Prostate gland (tissue), 2 donors: ENCODE measurements around the gene DSCAM. TPM values are rescaled to one million over a fixed set of nuclear protein-coding genes. Genes with fewer than 3 reads are reported as not detected.

Experiments
- DNase-seq: peaks from one replicate; pipeline ENCODE4 v3.0.0-alpha.2; 2019; ENCODE audit warnings: low spot score
- H3K27ac ChIP-seq, 2 donors: fragments of 200-600 bp; sonication (generic); 2 replicates each; pipeline ENCODE4 v1.5.1; 2017 to 2019
- H3K27me3 ChIP-seq: fragments of 200-600 bp; sonication (generic); replicated peaks from 2 replicates; pipeline ENCODE4 v1.5.1; 2019; ENCODE audit not compliant: insufficient read depth
- H3K36me3 ChIP-seq, 2 donors: fragments of 200-600 bp; sonication (generic); 1 replicate in 1 of 2; 2 replicates in 1 of 2; pipeline versions ENCODE4 v1.5.1 to v1.8.1; 2017 to 2019
- H3K4me1 ChIP-seq: fragments of 200-600 bp; sonication (generic); replicated peaks from 2 replicates; pipeline ENCODE4 v1.5.1; 2019
- H3K4me3 ChIP-seq, 2 donors: fragments of 200-600 bp; sonication (generic); 2 replicates each; pipeline ENCODE4 v1.5.1; 2017 to 2019
- H3K9me3 ChIP-seq: fragments of 200-600 bp; sonication (generic); 2 replicates; pipeline ENCODE4 v1.5.1; 2017
- POLR2A ChIP-seq: fragments of 450-650 bp; IDR thresholded peaks from one replicate; pipeline ENCODE4 v1.6.1; 2016; ENCODE audit warnings: antibody characterized with exemption, mild to moderate bottlenecking
- POLR2AphosphoS5 ChIP-seq: sonication (generic); formaldehyde crosslinking; IDR thresholded peaks from one replicate; pipeline ENCODE4 v1.6.1; 2017; ENCODE audit warnings: antibody characterized with exemption
- WGBS: methylation state at CpG from one replicate; pipeline ENCODE4 v1.1.5; 2018; 5-methylcytosine and 5-hydroxymethylcytosine counted together
- intact Hi-C: fragments of 100-400 bp; cut with DNase I; formaldehyde crosslinking; loops from one replicate; pipeline ENCODE4 v1.14.2; 2022
- total RNA-seq, 2 donors: library from RNA; depleted of rRNA; stranded (reverse); fragments of >200 nt; gene quantifications; one replicate each; pipeline ENCODE4 v1.1.0, GENCODE V29; 2016
- TF ChIP-seq, protein P1 (sequence below), 4 experiments: fragments of 200-600 bp in 2 of 4; fragments of 450-650 bp in 2 of 4; sonication (generic) in 2 of 4; IDR thresholded peaks; 1 replicate in 3 of 4; 2 replicates in 1 of 4; pipeline ENCODE4 v1.5.1; 2016 to 2019; ENCODE audit warnings: antibody characterized with exemption in 4 of 4, mild to moderate bottlenecking in 2 of 4, moderate library complexity in 2 of 4

DSCAM gene
- total RNA-seq, 2 donors from 2014 or later: under 0.01 to 1.6 TPM

DNA sequence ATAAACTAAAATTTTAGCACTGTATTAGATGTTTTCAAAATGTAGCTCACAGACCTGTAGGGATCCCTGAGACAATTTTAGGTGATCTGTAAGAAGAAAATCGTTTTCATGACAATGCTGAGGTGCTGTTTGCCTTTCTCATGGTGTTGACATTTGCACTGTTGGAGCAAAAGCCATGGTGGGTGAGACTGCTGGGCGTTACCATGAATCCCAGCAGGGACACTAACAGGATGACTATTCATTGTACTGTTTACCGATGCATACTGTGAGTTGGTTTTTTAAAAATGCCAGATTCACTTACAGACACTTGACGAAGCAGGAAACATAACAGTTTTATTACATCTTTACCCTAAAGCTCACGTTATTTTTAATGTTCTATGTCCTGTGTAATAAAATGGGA lies 511.3 kb downstream of the DSCAM start:
- no peak for DNase-seq
- Histone ChIP-seq H3K9me3 (no peaks in the 10 kb centered on the region), H3K36me3 (no peaks in the 10 kb centered on the region), H3K4me1 (no peaks in the 10 kb centered on the region), H3K27ac (no peak overlapping the region), H3K27me3 (no peaks in the 10 kb centered on the region), H3K4me3 (no peak overlapping the region)
- intact Hi-C loops: no loop called here
- TF ChIP-seq POLR2AphosphoS5 (no peak), POLR2A (no peak)
- TF ChIP-seq, protein P1, sequence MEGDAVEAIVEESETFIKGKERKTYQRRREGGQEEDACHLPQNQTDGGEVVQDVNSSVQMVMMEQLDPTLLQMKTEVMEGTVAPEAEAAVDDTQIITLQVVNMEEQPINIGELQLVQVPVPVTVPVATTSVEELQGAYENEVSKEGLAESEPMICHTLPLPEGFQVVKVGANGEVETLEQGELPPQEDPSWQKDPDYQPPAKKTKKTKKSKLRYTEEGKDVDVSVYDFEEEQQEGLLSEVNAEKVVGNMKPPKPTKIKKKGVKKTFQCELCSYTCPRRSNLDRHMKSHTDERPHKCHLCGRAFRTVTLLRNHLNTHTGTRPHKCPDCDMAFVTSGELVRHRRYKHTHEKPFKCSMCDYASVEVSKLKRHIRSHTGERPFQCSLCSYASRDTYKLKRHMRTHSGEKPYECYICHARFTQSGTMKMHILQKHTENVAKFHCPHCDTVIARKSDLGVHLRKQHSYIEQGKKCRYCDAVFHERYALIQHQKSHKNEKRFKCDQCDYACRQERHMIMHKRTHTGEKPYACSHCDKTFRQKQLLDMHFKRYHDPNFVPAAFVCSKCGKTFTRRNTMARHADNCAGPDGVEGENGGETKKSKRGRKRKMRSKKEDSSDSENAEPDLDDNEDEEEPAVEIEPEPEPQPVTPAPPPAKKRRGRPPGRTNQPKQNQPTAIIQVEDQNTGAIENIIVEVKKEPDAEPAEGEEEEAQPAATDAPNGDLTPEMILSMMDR (IDR thresholded peaks at IDR 0.05): no peak
- 20% methylated on average over 5 of the region's 5 CpGs for WGBS

DNA sequence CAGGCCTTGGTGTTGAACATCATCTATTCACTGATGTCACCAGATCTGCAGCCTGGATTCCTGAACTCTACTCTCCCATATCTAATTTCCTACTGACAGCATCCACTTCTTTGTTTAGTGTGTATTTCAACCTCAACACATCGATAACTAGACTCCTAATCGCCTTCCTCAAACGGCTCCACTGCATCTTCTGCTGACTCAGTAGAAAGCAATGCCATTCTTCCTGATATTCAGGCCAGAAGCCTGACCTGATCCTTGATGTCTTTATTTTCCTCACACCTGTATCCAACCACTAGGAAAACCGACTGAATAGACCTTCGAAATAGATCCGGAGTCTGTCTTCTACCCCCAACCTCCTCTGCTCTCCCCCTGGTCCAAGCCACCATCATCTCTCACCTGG lies 512.8 kb downstream of the DSCAM start:
- Histone ChIP-seq H3K4me1 (no peaks in the 10 kb centered on the region), H3K36me3 (no peaks in the 10 kb centered on the region), H3K9me3 (no peaks in the 10 kb centered on the region), H3K4me3 (no peak overlapping the region), H3K27ac (no peak overlapping the region), H3K27me3 (no peaks in the 10 kb centered on the region)
- 90% methylated on average over 6 of the region's 6 CpGs for WGBS
- no peak for DNase-seq
- intact Hi-C loops: no loop called here
- TF ChIP-seq POLR2A: no peak
- TF ChIP-seq POLR2AphosphoS5: no peak
- TF ChIP-seq, protein P1 (IDR thresholded peaks at IDR 0.05): no peak

DNA sequence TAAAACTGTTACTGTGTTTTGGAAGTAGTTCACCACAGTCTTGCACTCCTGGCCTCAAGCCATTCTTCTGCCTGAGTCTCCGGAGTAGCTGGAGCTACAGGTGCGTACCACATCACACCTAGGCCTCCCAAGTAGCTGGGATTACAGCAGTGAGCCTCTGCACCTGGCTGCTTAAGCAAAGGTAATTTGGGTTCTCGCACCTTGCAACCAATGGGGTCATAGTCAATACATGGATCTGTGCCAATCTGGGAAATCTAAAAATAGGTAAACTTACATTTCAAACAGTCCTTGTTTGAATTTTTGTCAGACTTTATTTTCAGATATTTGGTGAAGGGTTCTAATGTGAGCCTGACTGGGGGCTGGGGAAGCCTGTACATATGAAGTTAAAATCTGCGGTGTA lies 513.2 kb downstream of the DSCAM start:
- intact Hi-C loops: no loop called here
- Histone ChIP-seq H3K4me1 (no peaks in the 10 kb centered on the region), H3K27me3 (no peaks in the 10 kb centered on the region), H3K36me3 (no peaks in the 10 kb centered on the region), H3K9me3 (no peaks in the 10 kb centered on the region), H3K4me3 (no peak overlapping the region), H3K27ac (no peak overlapping the region)
- no peak for DNase-seq
- WGBS: 98% methylated on average over 4 of the region's 4 CpGs
- TF ChIP-seq, protein P1 (IDR thresholded peaks at IDR 0.05): no peak
- TF ChIP-seq POLR2A: no peak

DNA sequence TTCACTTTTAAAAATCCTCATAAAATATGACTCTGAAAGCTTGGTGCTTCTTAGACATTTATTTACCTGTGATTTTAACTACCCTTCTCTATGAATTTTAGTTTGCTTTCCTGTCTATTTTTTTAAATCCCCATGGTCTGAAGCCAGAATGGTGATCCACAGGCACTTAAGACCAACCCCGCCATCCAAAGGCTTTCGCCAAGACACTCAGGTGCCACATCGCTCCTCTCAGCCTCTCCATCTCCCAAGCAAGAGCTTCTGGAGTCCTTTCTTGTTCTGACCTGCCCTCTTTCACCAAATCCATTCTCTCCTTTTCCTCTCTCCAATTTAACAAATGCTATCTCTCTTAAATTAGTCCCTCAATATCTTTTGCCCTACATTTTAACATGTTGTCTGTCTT lies 515.2 kb downstream of the DSCAM start:
- 36% methylated on average over 3 of the region's 3 CpGs for WGBS
- H3K9me3 ChIP-seq: no peaks in the 10 kb centered on the region
- no peaks in the 10 kb centered on the region for H3K27me3 ChIP-seq

DNA sequence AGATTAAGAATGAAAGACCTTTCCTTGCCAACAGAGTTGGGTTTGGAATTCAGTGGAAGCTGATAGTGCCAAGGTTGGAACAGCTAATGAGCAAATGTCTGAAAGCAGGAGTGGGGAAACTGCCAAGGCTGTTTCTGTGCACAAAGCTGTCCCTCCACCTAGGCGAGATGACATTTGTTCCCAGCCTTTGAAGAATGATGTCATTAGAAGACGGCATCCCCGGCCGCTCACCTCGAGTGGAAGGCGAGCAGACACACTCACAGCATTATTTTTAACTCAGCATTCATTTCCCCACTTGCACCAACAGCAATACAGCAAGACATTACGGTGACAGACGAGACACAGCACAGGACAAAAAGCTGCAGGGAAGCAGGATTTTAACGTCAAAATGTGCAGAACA lies 515.8 kb downstream of the DSCAM start:
- no peaks in the 10 kb centered on the region for H3K27me3 ChIP-seq
- no peak for TF ChIP-seq POLR2AphosphoS5
- TF ChIP-seq, protein P1 (IDR thresholded peaks at IDR 0.05): no peak
- TF ChIP-seq POLR2A: no peak
- 21% methylated on average over 9 of the region's 9 CpGs for WGBS
- no peak overlapping the region for H3K27ac ChIP-seq
- intact Hi-C loops: no loop called here
- H3K4me3 ChIP-seq: no peak overlapping the region
- no peaks in the 10 kb centered on the region for H3K36me3 ChIP-seq
- DNase-seq: no peak
- H3K9me3 ChIP-seq: no peaks in the 10 kb centered on the region
- no peaks in the 10 kb centered on the region for H3K4me1 ChIP-seq

More for the DNA sequence above, 515.2 kb downstream of the DSCAM start:
- Histone ChIP-seq H3K4me3 (no peak overlapping the region), H3K36me3 (no peaks in the 10 kb centered on the region), H3K4me1 (no peaks in the 10 kb centered on the region), H3K27ac (no peak overlapping the region)
- TF ChIP-seq, protein P1 (IDR thresholded peaks at IDR 0.05): no peak
- TF ChIP-seq POLR2A (no peak), POLR2AphosphoS5 (no peak)
- intact Hi-C loops: no loop called here
- DNase-seq: no peak
